K562 (cell line): Measurements from ENCODE around the gene CCDC116. TPM values are rescaled to one million over a fixed set of nuclear protein-coding genes. Genes with fewer than 3 reads are reported as not detected.

Source experiments
- BRD9 ChIP-seq: fragments of 450-650 bp; IDR thresholded peaks from 2 replicates; pipeline ENCODE4 v1.6.1; 2018; ENCODE audit warnings: low read depth; ENCODE audit not compliant: partially characterized antibody
- CBFA2T3 ChIP-seq: fragments of 450-650 bp; IDR thresholded peaks from 2 replicates; pipeline ENCODE4 v1.6.1; 2017
- E2F1 ChIP-seq: sonication (generic); formaldehyde crosslinking; IDR thresholded peaks from 2 replicates; pipeline ENCODE4 v1.8.1; 2023; ENCODE audit warnings: mild to moderate bottlenecking, missing genetic modification reagents, moderate library complexity
- GATAD2A ChIP-seq: fragments of 450-650 bp; IDR thresholded peaks from 2 replicates; pipeline ENCODE4 v1.6.1; 2017
- MITF ChIP-seq: IDR thresholded peaks from 2 replicates; pipeline ENCODE4 v1.6.1; 2014; ENCODE audit warnings: antibody characterized with exemption
- PHTF2 ChIP-seq: fragments of 250-450 bp; sonication (Bioruptor Pico); IDR thresholded peaks from 2 replicates; pipeline ENCODE4 v1.5.0; 2021; ENCODE audit warnings: mild to moderate bottlenecking
- POLR2AphosphoS2 ChIP-seq: IDR thresholded peaks from 2 replicates; pipeline ENCODE4 v1.6.1; 2012; ENCODE audit warnings: low read length, improper control_type of control experiment
- POLR2AphosphoS5 ChIP-seq: IDR thresholded peaks from 2 replicates; pipeline ENCODE4 v1.6.1; 2011; ENCODE audit warnings: mild to moderate bottlenecking, low read depth, low read length, moderate library complexity; ENCODE audit not compliant: control insufficient read depth, insufficient read depth
- TCF3 ChIP-seq: sonication (generic); formaldehyde crosslinking; IDR thresholded peaks from 2 replicates; pipeline ENCODE4 v1.4.0; 2020; ENCODE audit warnings: mild to moderate bottlenecking, missing genetic modification reagents
- ZC3H11A ChIP-seq: IDR thresholded peaks from 2 replicates; pipeline ENCODE4 v1.6.1; 2012; ENCODE audit warnings: low read depth, low read length, improper control_type of control experiment
- polyA plus RNA-seq, 8 experiments: library from polyadenylated mRNA; depleted of rRNA in 4 of 8; stranded (reverse) in 5 of 8; unstranded in 3 of 8; fragments of >200 nt; fragmentation: Nextera tagmentation in 2 of 8; fragmentation: Illumina TruSeq in 1 of 8; extraction: Ambion mirVana in 2 of 8; extraction: Trizol in 1 of 8; gene quantifications; 2 replicates each; pipeline versions ENCODE4 v1.2.1 to v1.2.3, GENCODE V29; 2011 to 2014; ENCODE audit warnings: inconsistent platforms in 1 of 8, missing spikeins in 1 of 8
- total RNA-seq, 7 experiments: library from RNA; depleted of rRNA in 6 of 7; stranded (reverse); fragments of >200 nt in 6 of 7; fragmentation: Illumina TruSeq in 2 of 7; extraction: Trizol in 2 of 7; gene quantifications; 2 replicates each; pipeline versions ENCODE4 v1.2.1 to v1.2.3, GENCODE V29; 2011 to 2021; ENCODE audit warnings: low replicate concordance in 1 of 7

Gene CCDC116
- total and polyA plus RNA-seq, 9 of the 15 experiments (the other 6 are each of a cell fraction or from before 2014, with no cell fraction given): 1.6 to 11.3 (median 4.7) TPM

- TF ChIP-seq MITF (no peak), POLR2AphosphoS5 (no peak), GATAD2A (no peak), CBFA2T3 (no peak), PHTF2 (CRISPR knock-in tag) (no peak), BRD9 (no peak), ZC3H11A (peak; percentile 76), E2F1 (CRISPR knock-in tag) (no peak), TCF3 (CRISPR knock-in tag) (no peak), POLR2AphosphoS2 (peak; percentile 45; the same call in 1 of the 2 replicates)
These were observed 19.0 kb downstream of the CCDC116 start (continued) for GRCh38 chr22:21651521-21652009.
